CD4-positive, alpha-beta T cell treated with Interferon alpha-2 for 1 hour (primary cell): Measurements from ENCODE around the gene BLTP3A.

Source experiments
- DNase-seq, 2 donors: peaks; one replicate each; pipeline ENCODE4 v3.0.0-alpha.2; 2020 to 2022

The BLTP3A gene

GRCh38 chr6:34832942-34833341 is 41.1 kb downstream of the BLTP3A start:
- DNase-seq: no peak

- no peak for DNase-seq
These were observed 43.1 kb downstream of the BLTP3A start for GRCh38 chr6:34834789-34835518.

- DNase-seq: no peak
These were observed 44.1 kb downstream of the BLTP3A start for GRCh38 chr6:34836008-34836407.

GRCh38 chr6:34836451-34836850 is 44.6 kb downstream of the BLTP3A start:
- no peak for DNase-seq

GRCh38 chr6:34837528-34837927 is 45.6 kb downstream of the BLTP3A start:
- DNase-seq: no peak

- DNase-seq: no peak
These were observed 47.9 kb downstream of the BLTP3A start for GRCh38 chr6:34839666-34840352.
